HL-60 (cell line): ENCODE measurements around the gene KAT2B.

ENCODE experiments used
- DNase-seq, 2 experiments: peaks; one replicate each; pipeline ENCODE4 v3.0.0-alpha.2; 2010 to 2020; ENCODE audit warnings: low read depth in 1 of 2, low spot score in 1 of 2
- H3K27ac ChIP-seq: fragments of 250-450 bp; sonication (Bioruptor Pico); replicated peaks from 2 replicates; pipeline ENCODE4 v1.5.1; 2020; ENCODE audit warnings: mild to moderate bottlenecking, moderate library complexity
- H3K27me3 ChIP-seq: fragments of 250-450 bp; sonication (Bioruptor Pico); 2 replicates; pipeline ENCODE4 v1.5.1; 2021; ENCODE audit warnings: mild to moderate bottlenecking, moderate library complexity; ENCODE audit not compliant: insufficient read depth, poor library complexity, severe bottlenecking
- H3K4me3 ChIP-seq: replicated peaks from 2 replicates; pipeline ENCODE4 v1.5.1; 2011; ENCODE audit warnings: mild to moderate bottlenecking, control low read depth, low read length; ENCODE audit not compliant: insufficient read depth
- GABPA ChIP-seq: IDR thresholded peaks from 2 replicates; pipeline ENCODE4 v1.6.1; 2012; ENCODE audit warnings: low read depth
- POLR2AphosphoS5 ChIP-seq: IDR thresholded peaks from 2 replicates; pipeline ENCODE4 v1.6.1; 2012; ENCODE audit warnings: low read depth
- SPI1 ChIP-seq: IDR thresholded peaks from 2 replicates; pipeline ENCODE4 v1.6.1; 2012; ENCODE audit warnings: low read depth, mild to moderate bottlenecking, borderline replicate concordance
- TF ChIP-seq, protein P1 (sequence below): IDR thresholded peaks from 2 replicates; pipeline ENCODE4 v1.6.1; 2012; ENCODE audit warnings: low read depth; ENCODE audit not compliant: insufficient replicate concordance
- TF ChIP-seq, protein P2 (sequence below): IDR thresholded peaks from one replicate; pipeline ENCODE4 v1.5.1; 2011; ENCODE audit warnings: low read length, control low read depth, inconsistent platforms; ENCODE audit not compliant: insufficient read depth

KAT2B gene

DNA sequence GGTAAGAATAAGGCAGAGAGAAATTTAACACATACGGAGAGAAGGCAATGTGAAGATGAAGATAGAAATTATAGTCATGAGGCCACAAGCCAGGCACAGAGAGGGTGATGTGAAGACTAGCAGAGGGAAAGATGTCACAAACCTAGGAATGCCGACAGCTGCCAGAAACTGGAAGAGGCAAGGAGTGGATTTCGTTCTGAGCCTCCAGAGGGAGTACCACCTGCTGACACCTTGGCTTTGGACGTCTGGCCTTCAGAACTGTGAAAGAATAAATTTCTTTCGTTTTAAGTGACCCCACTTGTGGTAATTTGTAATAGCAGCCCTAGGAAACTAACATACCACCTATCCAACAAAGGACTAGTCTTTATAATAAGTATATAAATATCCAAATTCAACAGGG is 150.7 kb downstream of the KAT2B start:
- Histone ChIP-seq H3K27me3 (no peaks in the 10 kb centered on the region), H3K4me3 (no peak overlapping the region), H3K27ac (no peak overlapping the region)
- no peak for TF ChIP-seq SPI1
- TF ChIP-seq POLR2AphosphoS5: no peak
- TF ChIP-seq, protein P1, sequence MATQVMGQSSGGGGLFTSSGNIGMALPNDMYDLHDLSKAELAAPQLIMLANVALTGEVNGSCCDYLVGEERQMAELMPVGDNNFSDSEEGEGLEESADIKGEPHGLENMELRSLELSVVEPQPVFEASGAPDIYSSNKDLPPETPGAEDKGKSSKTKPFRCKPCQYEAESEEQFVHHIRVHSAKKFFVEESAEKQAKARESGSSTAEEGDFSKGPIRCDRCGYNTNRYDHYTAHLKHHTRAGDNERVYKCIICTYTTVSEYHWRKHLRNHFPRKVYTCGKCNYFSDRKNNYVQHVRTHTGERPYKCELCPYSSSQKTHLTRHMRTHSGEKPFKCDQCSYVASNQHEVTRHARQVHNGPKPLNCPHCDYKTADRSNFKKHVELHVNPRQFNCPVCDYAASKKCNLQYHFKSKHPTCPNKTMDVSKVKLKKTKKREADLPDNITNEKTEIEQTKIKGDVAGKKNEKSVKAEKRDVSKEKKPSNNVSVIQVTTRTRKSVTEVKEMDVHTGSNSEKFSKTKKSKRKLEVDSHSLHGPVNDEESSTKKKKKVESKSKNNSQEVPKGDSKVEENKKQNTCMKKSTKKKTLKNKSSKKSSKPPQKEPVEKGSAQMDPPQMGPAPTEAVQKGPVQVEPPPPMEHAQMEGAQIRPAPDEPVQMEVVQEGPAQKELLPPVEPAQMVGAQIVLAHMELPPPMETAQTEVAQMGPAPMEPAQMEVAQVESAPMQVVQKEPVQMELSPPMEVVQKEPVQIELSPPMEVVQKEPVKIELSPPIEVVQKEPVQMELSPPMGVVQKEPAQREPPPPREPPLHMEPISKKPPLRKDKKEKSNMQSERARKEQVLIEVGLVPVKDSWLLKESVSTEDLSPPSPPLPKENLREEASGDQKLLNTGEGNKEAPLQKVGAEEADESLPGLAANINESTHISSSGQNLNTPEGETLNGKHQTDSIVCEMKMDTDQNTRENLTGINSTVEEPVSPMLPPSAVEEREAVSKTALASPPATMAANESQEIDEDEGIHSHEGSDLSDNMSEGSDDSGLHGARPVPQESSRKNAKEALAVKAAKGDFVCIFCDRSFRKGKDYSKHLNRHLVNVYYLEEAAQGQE: no peak
- TF ChIP-seq GABPA: no peak
- TF ChIP-seq, protein P2, sequence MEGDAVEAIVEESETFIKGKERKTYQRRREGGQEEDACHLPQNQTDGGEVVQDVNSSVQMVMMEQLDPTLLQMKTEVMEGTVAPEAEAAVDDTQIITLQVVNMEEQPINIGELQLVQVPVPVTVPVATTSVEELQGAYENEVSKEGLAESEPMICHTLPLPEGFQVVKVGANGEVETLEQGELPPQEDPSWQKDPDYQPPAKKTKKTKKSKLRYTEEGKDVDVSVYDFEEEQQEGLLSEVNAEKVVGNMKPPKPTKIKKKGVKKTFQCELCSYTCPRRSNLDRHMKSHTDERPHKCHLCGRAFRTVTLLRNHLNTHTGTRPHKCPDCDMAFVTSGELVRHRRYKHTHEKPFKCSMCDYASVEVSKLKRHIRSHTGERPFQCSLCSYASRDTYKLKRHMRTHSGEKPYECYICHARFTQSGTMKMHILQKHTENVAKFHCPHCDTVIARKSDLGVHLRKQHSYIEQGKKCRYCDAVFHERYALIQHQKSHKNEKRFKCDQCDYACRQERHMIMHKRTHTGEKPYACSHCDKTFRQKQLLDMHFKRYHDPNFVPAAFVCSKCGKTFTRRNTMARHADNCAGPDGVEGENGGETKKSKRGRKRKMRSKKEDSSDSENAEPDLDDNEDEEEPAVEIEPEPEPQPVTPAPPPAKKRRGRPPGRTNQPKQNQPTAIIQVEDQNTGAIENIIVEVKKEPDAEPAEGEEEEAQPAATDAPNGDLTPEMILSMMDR: no peak
- DNase-seq: no peak

DNA sequence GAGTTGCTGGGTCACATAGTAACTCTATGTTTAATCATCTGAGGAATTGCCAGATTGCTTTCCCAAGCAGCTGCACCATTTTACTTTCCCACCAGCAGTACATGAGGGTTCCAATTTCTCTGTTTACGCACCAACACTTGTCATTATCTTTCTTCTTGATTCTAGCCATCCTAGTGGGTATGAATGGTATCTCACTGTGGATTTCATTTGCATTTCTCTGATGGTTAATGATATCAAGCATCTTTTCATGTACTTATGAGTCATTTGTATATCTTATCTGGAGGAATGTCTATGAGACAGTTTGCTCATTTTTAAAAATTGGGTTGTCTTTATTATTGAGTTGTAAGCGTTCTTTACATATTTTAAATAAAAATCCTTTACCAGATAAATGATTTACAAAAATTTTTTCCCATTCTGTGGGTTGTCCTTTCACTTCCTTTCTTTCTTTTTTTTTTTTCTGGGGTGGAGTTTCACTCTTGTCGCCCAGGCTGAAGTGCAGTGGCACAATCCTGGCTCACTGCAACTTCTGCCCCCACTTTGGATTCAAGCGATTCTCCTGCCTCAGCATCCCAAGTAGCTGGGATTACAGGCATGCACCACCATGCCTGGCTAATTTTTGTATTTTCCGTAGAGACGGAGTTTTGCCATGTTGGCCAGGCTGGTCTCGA is 154.7 kb downstream of the KAT2B start:
- H3K4me3 ChIP-seq: no peak overlapping the region
- H3K27me3 ChIP-seq: no peaks in the 10 kb centered on the region
- no peak overlapping the region for H3K27ac ChIP-seq
- TF ChIP-seq POLR2AphosphoS5 (no peak), SPI1 (no peak), GABPA (no peak)
- TF ChIP-seq, protein P2: no peak
- TF ChIP-seq, protein P1: no peak
- no peak for DNase-seq

GRCh38 chr3:20197775-20198174 is 157.5 kb downstream of the KAT2B start:
- no peak for DNase-seq
- no peak overlapping the region for H3K27ac ChIP-seq
- no peak overlapping the region for H3K4me3 ChIP-seq
- TF ChIP-seq SPI1 (no peak), GABPA (no peak), POLR2AphosphoS5 (no peak)
- TF ChIP-seq, protein P1: no peak
- TF ChIP-seq, protein P2: no peak
- H3K27me3 ChIP-seq: no peaks in the 10 kb centered on the region
